Measurements from ENCODE around the gene AMN1. TPM values are rescaled to one million over a fixed set of nuclear protein-coding genes. Genes with fewer than 3 reads are reported as not detected.

AMN1 gene
- total RNA-seq, 1 donor from 2014 or later = 11.7 TPM

DNA sequence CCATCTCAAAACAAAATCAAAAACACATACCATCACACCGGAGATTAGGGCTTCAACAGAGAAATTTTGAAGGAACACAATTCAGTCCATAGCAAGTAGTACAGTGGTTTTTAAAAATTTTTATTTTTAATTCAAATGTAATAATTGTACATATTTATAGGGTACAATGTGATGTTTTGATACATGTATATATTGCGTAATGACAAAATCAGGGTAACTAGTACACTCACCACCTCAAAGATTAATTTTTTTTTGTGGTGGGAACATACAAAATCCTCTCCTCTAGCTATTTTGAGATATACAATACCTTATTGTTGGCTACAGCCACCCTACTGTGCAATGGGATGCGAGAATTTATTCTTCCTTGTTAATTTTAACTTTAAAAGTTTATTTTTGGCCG, 95.4 kb downstream of the AMN1 start:
- no peak for DNase-seq (ENCODE audit: extremely low read depth, low read depth, low spot score)

DNA sequence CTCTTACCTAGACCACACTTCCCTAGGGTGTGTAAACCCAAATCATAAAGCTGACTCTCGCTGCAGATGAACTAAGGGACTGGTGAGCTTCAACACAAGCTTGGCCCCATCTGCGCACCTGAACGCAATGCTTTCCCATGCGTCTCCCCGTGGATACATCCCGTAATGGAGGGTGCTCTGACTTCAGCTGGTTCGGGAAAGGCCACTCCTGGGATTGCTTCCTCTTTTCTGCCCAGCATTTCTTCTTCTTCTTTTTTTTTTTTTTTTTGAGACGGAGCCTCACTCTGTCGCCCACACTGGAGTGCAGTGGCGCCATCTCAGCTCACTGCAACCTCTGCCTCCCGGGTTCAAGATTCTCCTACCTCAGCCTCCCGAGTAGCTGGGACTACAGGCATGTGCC, 97.0 kb downstream of the AMN1 start:
- DNase-seq (ENCODE audit: extremely low read depth, low read depth, low spot score) = no peak

DNA sequence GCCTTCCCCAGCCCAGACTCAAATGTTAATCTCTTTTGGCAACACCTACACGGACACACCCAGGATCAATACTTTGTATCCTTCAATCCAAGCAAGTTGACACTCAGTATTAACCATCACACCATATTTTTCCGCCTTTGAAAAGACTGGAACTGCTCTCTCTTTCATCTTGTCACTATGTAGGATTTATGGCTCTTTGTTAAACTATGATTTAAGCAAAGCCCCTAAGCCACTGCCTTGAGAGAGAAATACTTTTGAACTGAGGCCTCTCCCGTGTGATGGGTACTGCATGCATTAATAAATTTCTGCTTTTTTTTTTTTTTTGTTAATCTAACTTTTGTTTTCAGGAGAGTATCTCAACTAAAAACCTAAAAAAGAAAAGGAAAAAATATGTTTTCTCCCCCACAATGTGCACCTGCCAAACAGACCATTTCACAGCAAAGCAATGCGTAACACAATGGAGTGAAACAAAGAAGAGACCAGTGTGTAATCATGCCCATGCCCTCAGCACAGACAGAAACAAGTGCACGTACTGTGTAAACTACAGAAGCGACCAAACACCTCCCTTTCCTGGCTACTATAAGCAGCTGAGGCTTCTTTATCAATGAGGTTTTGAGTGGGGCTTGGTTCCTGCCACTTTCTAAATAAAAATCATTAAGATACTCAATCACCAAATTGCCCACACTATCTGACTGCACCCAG, 97.6 kb downstream of the AMN1 start:
- DNase-seq (ENCODE audit: extremely low read depth, low read depth, low spot score) = no peak

DNA sequence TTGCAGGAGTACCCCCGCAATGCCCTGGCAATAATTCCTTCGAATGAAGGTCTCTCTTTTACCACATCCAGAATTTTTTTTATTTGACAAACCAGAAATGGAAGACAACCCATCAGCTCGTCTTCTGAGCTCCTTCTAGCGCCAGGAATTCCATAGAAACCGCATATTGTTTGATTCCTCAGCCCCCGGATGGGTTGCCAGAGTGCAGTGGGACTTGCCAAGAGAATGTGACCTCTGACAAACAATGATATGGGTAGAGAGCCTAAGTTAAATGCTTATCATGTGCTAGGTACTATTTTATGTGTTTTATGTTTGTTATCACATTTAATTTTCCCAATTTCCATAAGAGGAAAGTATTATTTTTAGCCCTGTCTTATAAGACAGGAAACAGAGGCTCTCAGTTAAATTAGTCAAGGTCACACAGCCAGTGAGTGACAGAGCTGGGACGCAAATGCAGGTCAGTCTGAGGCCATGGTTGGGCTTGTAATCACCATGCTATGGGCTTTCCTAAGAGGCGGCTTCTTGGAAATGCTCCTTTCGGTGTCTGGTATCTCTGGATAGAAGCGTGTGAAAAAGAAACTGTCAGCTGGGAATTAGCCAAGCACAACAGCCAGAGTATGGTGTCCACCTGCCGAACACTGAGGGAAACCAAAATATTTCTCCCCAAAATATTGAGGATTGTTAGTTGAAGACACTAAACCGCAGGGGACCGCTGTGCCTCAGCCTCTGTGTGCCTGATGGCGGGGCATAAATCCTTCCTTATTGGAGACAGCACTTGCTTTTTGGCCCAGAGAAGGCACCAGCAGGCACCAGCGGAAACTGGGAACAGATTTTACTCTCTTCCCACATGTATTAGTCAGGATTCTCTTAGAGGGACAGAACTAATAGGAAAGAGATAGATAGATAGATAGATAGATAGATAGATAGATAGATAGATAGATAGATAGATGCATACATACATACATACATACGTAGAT, 98.8 kb downstream of the AMN1 start:
- DNase-seq (ENCODE audit: extremely low read depth, low read depth, low spot score) = no peak

DNA sequence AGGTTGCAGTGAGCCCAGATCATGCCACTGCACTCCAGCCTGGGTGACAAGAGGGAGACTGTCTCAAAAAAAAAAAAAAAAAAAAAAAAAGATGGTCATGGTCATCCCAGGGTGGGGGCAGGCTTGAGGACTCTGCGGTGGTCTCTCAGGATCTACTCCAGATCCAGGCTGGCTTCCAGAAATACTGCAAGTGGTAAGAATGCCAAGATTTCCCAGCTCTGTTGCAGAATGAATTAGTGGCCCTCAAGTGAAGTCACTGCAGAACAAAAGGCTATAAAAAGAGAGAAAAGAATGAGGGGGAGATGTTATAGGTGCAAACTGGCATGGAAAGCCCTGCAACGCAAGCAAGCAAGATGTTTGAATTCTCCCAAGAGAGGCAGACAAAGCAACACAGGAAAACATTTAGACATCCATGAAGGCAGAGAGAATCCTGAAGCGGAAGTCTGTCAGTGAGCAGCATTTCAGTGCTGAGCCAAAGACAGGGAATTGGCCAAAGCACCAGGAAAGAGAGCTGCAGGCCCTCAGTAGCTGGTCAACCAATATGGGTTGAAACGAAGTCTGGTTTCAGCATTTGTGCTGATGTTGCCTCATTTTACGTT, 101.3 kb downstream of the AMN1 start:
- DNase-seq (ENCODE audit: extremely low read depth, low read depth, low spot score) = no peak

DNA sequence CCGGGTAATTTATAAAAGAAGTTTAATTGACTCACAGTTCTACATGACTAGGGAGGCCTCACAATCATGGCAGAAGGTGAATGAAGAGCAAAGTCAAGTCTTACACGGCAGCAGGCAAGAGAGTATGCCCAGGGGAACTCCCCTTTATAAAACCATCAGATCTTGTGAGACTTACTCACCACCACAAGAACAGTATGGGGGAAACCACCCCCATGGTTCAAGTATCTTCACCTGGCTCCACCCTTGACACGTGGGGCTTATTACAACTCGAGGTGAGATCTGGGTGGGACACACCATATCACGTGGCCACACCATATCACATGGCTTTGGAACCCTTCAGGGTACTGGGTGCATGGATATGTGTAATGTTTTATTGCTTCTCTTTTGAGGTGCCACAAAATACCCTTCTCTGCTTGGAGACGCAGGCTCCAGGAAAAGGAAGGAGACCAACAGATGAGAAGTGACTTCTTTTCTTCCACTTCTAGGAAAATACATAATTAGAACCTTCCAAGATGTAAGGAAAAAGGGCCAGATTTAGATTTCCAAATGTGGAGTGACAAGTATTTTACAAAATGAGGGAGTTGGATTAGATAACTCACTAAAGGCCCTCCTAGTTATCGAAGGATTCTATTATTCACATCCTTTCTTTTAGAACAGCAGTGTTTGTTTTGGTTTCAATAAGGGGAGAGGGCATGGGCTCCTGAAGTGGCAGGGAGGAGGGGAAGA, 102.4 kb downstream of the AMN1 start:
- no peak for DNase-seq (ENCODE audit: extremely low read depth, low read depth, low spot score)

DNA sequence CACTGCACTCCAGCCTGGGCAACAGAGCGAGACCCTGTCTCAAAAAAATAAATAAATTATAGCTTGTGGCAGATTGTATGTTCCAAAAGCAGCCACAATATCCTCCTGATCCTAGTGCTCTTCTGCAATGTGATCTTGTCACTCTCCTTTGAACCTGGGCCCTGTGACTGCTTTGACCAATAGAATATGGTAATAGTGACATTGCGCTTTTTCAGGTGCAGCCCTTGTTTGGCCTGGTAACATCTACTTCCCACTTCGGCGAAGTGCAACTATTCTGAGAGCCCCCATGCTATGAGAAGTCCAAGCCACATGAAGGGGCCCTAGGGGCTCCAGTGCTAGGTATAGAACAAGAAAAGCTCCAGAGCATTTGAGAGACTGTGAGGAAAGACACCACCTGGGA, 106.8 kb downstream of the AMN1 start:
- no peak for DNase-seq (ENCODE audit: extremely low read depth, low read depth, low spot score)

Other genes with a start within 250 kb of the AMN1 start
- gene DENND5B, start 137.9 kb downstream of the AMN1 start, total RNA-seq = 10.7 and 17.2 TPM in 2 replicates
- 2.2 and 2.6 TPM in 2 replicates for gene ETFBKMT, start 69.3 kb downstream of the AMN1 start, total RNA-seq
- gene RESF1, start 230.4 kb upstream of the AMN1 start, total RNA-seq = 94.8 and 190 TPM in 2 replicates